Measurements from ENCODE around the gene VWA8. TPM values are rescaled to one million over a fixed set of nuclear protein-coding genes. Genes with fewer than 3 reads are reported as not detected.

The VWA8 gene
- total RNA-seq, 2 experiments from 2014 or later: 13.5 to 14.4 TPM

DNA sequence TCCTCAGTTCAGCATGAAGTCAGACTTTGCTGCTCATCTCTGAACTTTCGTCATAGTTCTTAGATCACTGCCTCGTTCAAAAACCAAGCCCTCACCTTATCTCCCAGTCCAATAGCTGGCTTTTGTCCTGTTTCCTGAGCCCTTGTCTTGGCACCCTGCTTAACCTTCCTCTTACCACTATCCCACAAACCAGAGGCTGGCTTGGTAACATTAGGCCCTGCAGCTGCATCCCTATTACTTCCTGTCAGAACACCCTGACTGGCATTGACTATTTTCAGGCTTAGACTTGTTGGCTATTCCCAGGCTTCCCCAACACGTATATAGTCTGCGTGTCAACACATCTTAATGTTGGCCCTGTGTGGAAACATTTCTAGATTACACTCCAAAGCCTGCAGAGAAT, 172.4 kb downstream of the VWA8 start:
- no peaks in the 10 kb centered on the region for H3K27me3 Mint-ChIP-seq
- no peak for DNase-seq
- H3K27ac Mint-ChIP-seq: no peak overlapping the region
- POLR2A ChIA-PET: no interaction called here
- no peak overlapping the region for H3K4me3 Mint-ChIP-seq
- H3K36me3 Mint-ChIP-seq (ENCODE audit: low read depth): peaks cover 2% of the 10 kb centered on the region
- H3K9me3 Mint-ChIP-seq: no peaks in the 10 kb centered on the region
- CTCF ChIA-PET: no interaction called here
- no peaks in the 10 kb centered on the region for H3K4me1 Mint-ChIP-seq

DNA sequence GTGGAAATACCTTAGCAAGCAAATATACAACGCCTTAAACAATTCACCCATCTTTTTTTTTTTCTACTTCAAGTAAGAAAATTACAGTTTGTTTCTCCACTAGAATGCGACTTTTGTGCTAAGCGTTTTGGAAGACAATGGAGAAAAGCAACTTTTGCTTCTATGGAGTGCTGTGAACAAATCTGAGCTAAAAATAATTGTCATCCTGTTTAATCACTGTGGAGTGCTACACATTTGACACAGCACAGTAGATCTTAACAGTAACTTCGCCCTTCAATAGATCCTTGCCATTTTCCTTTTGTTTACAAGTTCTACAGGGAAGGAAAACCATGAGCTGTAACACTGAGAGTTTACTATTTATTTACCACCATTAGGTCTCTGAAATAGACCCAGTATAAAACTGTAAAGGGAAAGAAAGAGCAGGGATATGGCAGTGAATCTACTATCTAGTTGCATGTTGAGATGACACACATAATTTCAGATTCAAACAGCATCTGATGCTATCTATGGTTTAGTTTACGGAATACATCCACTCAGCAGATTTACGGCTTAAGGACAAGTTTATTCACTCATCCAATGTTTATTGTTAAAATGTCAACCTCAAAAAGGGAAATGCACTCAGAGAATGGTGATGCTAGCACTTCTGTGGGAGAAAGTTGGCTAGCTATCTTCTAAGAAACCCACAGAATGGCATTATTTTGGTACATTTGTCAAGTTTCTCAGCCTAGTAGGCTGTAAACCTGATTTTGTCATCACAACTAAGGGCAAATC, 175.3 kb downstream of the VWA8 start:
- Mint-ChIP-seq H3K4me1 (no peaks in the 10 kb centered on the region), H3K4me3 (no peak overlapping the region), H3K27me3 (no peaks in the 10 kb centered on the region), H3K36me3 (ENCODE audit: low read depth) (peaks cover 2% of the 10 kb centered on the region), H3K27ac (no peak overlapping the region), H3K9me3 (no peaks in the 10 kb centered on the region)
- ChIA-PET POLR2A (no interaction called here), CTCF (no interaction called here)
- DNase-seq: no peak

DNA sequence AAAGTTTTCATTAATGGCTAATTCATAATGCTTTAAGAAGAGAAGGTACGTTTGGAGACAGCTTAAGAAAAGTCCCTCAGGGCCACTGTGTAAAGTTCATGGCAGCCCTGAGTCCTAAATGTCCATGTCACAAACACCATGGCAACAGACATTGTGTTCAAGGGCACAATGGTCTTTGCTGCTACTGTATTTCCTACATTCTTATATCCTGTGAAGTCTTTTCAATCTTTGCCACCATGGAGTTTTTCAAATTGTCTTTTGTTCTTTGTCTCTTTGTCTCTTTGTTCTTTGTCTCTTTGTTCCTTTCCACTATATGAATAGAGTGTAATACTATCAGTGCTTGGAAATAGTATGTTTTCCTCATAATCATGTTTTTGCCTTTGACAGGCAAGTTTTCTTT, 178.8 kb downstream of the VWA8 start:
- Mint-ChIP-seq H3K4me3 (no peak overlapping the region), H3K27me3 (no peaks in the 10 kb centered on the region), H3K27ac (no peak overlapping the region), H3K9me3 (no peaks in the 10 kb centered on the region), H3K36me3 (ENCODE audit: low read depth) (peaks cover 2% of the 10 kb centered on the region), H3K4me1 (no peaks in the 10 kb centered on the region)
- POLR2A ChIA-PET: no interaction called here
- CTCF ChIA-PET: no interaction called here
- no peak for DNase-seq

DNA sequence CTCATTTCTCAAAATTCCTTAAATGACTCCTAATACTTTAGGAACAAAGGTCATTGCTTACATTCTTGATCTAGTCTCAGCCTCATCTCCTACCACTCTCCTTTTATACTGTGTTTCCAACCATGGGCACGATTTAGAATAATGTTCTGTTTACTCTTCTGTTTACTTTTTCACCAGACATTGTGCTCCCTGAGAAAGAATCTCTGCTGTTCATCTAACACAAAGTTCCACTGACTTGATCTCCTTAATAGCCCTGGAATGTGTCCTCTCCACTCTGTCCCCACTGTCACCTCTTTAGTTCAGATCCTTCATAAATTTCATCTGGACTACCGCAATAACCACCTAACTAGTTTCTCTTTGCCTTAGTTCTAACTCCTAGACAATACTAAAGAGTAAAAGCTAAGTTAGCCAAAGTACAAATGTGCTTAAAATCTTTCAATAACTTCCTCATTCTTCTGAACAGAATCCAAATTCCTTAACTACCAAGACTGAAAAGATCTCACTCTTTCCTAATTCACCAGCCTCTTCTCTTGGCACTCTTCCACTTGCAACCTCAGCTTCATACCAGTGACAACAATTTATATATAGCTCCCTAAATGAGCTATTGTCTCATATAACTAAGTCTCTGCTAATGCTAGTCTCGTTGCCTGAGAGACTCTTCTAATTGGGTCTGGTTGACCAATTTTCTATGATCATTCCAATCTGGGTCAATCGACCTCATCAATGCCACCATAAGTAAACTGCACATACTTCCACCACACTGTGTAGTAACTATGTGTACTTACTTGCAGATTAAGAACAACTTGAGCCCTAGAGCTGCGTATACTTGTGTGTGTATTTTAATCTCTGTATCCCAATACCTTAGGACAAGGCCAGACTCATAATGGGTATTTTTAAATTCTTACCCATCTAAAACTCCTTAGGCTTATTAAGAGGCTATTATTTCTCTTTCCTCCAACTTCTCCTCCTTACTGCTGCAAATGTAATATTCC, 179.9 kb downstream of the VWA8 start:
- Mint-ChIP-seq H3K27ac (no peak overlapping the region), H3K4me3 (no peak overlapping the region), H3K27me3 (no peaks in the 10 kb centered on the region), H3K9me3 (no peaks in the 10 kb centered on the region), H3K4me1 (no peaks in the 10 kb centered on the region), H3K36me3 (ENCODE audit: low read depth) (peaks cover under 1% of the 10 kb centered on the region)
- POLR2A ChIA-PET: no interaction called here
- CTCF ChIA-PET: no interaction called here
- no peak for DNase-seq

DNA sequence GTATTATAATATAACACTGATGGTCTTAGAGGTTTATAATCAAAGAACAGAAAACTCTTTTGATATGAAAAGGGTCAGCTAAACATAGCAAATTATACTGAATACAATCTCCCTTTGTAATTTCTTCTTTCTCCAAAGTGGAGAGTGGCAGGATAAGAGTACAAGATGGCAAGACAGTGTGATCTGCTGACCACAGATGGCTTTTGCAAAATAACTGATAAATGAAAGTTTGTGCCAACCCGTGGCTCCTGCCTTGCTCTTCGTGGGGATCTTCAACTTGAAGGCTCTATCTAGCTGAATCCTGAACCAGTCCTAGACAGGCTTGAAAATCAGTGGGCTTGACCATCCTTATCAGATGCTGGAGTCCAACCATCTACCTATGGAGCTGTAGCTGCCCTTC, 185.7 kb downstream of the VWA8 start:
- Mint-ChIP-seq H3K36me3 (ENCODE audit: low read depth) (peaks cover 4% of the 10 kb centered on the region), H3K4me3 (no peak overlapping the region), H3K4me1 (no peaks in the 10 kb centered on the region), H3K27me3 (no peaks in the 10 kb centered on the region), H3K9me3 (no peaks in the 10 kb centered on the region), H3K27ac (no peak overlapping the region)
- POLR2A ChIA-PET: no interaction called here
- CTCF ChIA-PET: no interaction called here
- no peak for DNase-seq

DNA sequence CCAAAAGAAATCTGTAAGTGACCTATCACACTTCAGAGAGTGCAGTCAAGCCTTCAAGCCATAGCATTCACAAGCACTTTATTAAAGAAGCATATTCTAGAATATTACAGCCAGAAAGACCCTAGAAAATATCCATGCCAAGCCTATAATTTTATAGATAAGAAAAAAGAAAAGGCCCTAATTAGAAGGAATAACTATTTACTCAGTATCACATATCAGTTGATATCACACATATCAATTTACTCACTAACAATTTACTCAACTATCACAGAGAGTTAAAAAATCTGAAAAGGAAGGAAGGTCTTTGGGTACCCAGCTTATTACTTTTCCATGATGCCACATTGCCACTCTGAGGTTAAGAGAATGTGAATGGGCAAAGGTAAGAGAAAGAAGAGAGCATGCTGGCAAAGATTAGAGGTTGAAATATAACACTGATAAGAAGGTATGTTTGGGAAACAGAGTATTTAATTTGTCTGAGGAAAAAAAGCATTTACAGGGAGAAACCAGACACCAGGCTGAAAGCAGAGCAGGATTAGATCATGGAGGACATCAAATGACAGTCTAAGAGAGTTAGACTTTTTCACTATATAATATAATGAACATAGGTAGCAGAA, 186.2 kb downstream of the VWA8 start:
- H3K36me3 Mint-ChIP-seq (ENCODE audit: low read depth): peaks cover 4% of the 10 kb centered on the region

DNA sequence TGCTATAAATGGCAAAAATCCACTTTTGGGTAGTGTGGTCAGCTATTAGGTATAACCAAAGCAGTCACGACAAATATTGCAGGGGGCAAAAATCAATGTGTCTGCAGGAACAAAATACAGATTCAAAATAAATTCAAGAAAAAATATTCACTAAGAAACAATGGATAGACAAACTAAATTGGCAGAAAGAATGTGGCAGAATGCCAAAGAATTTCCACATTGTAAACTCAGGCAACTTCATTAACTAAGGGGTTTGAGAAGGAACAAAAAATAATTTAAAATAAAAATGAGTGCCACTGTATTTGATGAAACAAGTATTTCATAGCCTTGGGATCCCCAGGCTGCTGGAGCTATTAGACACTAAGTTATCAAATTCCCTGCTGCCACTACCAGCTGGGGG, 193.1 kb downstream of the VWA8 start:
- Mint-ChIP-seq H3K4me1 (no peaks in the 10 kb centered on the region), H3K36me3 (ENCODE audit: low read depth) (peaks cover 3% of the 10 kb centered on the region), H3K27me3 (no peaks in the 10 kb centered on the region), H3K27ac (no peak overlapping the region), H3K9me3 (no peaks in the 10 kb centered on the region), H3K4me3 (no peak overlapping the region)
- CTCF ChIA-PET: no interaction called here
- POLR2A ChIA-PET: no interaction called here
- DNase-seq: no peak

More for the DNA sequence above, 186.2 kb downstream of the VWA8 start:
- H3K4me1 Mint-ChIP-seq: no peaks in the 10 kb centered on the region
- POLR2A ChIA-PET: no interaction called here
- no peak overlapping the region for H3K27ac Mint-ChIP-seq
- CTCF ChIA-PET: no interaction called here
- H3K9me3 Mint-ChIP-seq: no peaks in the 10 kb centered on the region
- DNase-seq: no peak
- no peaks in the 10 kb centered on the region for H3K27me3 Mint-ChIP-seq
- no peak overlapping the region for H3K4me3 Mint-ChIP-seq

DNA sequence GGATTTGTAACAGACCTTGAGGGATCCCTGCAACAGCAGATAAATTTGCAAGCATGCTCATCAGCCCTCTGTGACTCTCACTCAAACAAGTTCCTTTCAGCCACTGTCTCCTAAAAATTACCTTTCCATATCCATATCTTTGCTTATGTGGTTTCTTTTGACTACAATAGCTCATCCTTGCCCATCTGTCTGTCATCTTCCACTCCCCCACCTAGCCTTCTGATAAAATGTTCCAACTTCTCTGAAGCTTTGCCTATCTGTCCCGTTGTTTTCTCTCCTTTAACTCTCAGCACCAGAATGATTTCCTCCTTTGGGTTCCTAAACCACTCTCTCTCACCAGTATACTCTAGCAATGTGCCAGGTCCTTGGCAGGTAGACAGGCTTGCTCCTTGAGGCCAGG, 194.5 kb downstream of the VWA8 start:
- no peaks in the 10 kb centered on the region for H3K27me3 Mint-ChIP-seq
- H3K4me1 Mint-ChIP-seq: no peaks in the 10 kb centered on the region
- H3K9me3 Mint-ChIP-seq: no peaks in the 10 kb centered on the region
- no peak overlapping the region for H3K27ac Mint-ChIP-seq
- H3K4me3 Mint-ChIP-seq: no peak overlapping the region
- ChIA-PET POLR2A (no interaction called here), CTCF (no interaction called here)
- DNase-seq: no peak
- peaks cover 3% of the 10 kb centered on the region for H3K36me3 Mint-ChIP-seq (ENCODE audit: low read depth)

DNA sequence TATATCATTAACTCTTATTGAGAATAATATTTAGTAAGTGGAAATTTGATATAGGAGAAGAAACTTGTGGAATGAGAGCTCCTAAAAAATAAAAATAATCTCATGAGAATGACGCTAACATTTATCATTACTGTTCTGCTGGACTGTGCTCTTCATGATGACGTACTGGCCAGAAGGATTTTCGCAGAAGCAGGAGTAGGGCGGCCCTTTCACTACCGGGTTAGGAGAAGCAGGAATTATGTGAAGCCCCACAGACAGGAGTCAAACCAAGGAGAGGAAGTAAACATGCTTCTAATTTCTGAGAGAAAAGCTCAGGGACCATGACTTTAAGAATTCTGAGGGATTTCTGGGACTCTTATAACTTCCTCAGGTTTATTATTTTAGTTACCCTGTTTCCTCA, 195.1 kb downstream of the VWA8 start:
- Mint-ChIP-seq H3K9me3 (no peaks in the 10 kb centered on the region), H3K4me1 (no peaks in the 10 kb centered on the region), H3K4me3 (no peak overlapping the region), H3K36me3 (ENCODE audit: low read depth) (peaks cover 3% of the 10 kb centered on the region), H3K27ac (no peak overlapping the region), H3K27me3 (no peaks in the 10 kb centered on the region)
- ChIA-PET POLR2A (interaction anchor here (0.7 kb wide), 1 partner anchor 172 kb away, joined by 3 read pairs; no protein-coding TSS in a partner anchor), CTCF (no interaction called here)
- no peak for DNase-seq

DNA sequence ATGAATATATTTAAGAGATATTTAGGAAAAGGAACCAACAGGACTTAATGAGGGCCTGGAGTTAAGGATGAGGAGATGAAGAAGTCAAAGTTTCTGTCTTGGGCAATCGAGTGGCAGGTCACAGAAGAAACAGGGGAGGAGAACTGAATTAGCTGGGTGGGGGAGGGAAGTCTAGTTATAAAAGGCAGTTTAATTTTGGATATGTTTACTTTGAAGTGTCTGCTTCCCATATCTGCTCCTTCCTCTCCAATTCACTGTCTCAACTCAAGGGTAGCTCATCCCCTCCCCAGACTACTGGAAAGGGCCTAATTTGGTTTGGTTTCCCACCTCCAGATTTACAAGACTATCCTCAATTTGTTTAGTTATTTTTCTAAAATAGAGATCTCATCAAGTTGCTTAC, 195.9 kb downstream of the VWA8 start:
- H3K4me3 Mint-ChIP-seq: no peak overlapping the region
- H3K4me1 Mint-ChIP-seq: no peaks in the 10 kb centered on the region
- H3K27me3 Mint-ChIP-seq: no peaks in the 10 kb centered on the region
- peaks cover 6% of the 10 kb centered on the region for H3K36me3 Mint-ChIP-seq (ENCODE audit: low read depth)
- H3K27ac Mint-ChIP-seq: no peak overlapping the region
- no peak for DNase-seq
- ChIA-PET POLR2A (interaction anchor here (0.7 kb wide), 1 partner anchor 171 kb away, joined by 3 read pairs; no protein-coding TSS in a partner anchor), CTCF (no interaction called here)
- H3K9me3 Mint-ChIP-seq: no peaks in the 10 kb centered on the region

DNA sequence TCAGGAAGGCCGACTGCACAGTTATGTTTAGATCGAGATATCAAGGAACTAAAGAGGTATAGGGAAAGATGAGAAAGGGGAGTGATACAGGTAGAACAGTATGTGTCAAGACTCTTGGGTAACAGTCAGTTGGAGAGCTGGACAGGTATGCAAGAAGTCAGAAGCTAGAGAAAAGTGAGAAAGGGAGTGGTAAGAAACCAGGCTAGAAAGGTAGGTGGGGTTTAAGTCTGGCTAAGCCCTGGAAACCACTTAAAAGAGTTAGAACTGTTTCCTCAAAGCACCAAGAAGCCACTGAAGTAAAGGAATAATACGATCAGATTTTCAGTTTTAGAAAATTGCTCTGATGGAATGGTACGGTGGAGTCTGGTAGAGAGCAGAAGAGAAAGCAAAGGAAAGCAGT, 196.4 kb downstream of the VWA8 start:
- Mint-ChIP-seq H3K4me3 (no peak overlapping the region), H3K27ac (no peak overlapping the region)
- no peak for DNase-seq

DNA sequence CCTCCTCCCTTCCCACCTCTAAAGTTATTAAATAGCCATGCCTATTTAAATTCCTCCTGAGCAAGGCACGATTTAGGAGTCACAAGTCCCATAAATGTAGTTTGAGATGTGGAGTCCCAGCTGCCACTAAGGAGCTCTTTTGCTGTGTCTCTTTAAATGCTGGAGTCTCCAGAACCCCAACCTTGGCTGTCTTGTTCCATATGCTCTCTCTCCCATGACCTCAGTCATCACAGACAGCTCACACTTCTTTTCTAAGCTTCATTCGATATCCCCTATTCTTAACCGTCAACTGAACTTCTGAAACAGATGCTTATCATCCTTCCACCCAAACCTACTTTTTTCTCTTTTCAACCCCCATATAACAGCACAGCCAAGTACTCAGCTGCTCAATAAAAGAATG, 197.1 kb downstream of the VWA8 start:
- Mint-ChIP-seq H3K36me3 (ENCODE audit: low read depth) (peaks cover 14% of the 10 kb centered on the region), H3K4me1 (no peaks in the 10 kb centered on the region), H3K4me3 (no peak overlapping the region), H3K27me3 (no peaks in the 10 kb centered on the region), H3K27ac (no peak overlapping the region), H3K9me3 (no peaks in the 10 kb centered on the region)
- POLR2A ChIA-PET: no interaction called here
- CTCF ChIA-PET: interaction anchor here (0.7 kb wide), 1 partner anchor 826 kb away, joined by 3 read pairs; no protein-coding TSS in a partner anchor
- no peak for DNase-seq

More for the DNA sequence above, 196.4 kb downstream of the VWA8 start:
- ChIA-PET POLR2A (no interaction called here), CTCF (no interaction called here)
- peaks cover 7% of the 10 kb centered on the region for H3K36me3 Mint-ChIP-seq (ENCODE audit: low read depth)
- no peaks in the 10 kb centered on the region for H3K27me3 Mint-ChIP-seq
- no peaks in the 10 kb centered on the region for H3K9me3 Mint-ChIP-seq
- no peaks in the 10 kb centered on the region for H3K4me1 Mint-ChIP-seq

DNA sequence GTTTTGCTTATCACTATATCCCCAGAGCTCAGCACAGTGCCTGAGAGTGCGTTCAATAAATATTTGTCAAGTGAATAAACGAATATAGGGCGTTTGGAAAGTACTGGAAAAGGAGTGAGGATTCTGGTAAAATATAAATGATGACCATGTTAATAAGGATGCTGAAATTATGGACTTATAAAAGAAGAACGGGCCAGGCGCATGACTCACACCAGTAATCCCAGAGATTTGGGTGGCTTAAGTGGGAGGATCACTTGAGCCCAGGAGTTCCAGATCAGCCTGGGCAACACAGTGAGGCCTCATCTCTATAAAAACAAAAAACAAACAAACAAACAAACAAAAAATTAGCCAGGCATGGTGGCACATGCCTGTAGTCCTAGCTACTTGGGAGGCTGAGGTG, 198.1 kb downstream of the VWA8 start:
- ChIA-PET CTCF (no interaction called here), POLR2A (no interaction called here)
- Mint-ChIP-seq H3K27ac (no peak overlapping the region), H3K27me3 (no peaks in the 10 kb centered on the region), H3K4me3 (no peak overlapping the region), H3K9me3 (no peaks in the 10 kb centered on the region), H3K36me3 (ENCODE audit: low read depth) (peaks cover 14% of the 10 kb centered on the region), H3K4me1 (no peaks in the 10 kb centered on the region)
- DNase-seq: no peak
